ENCODE measurements around the gene STMN3.
"Not testable (repeated sequence)": the region's sequence is repeated elsewhere in the genome, so short reads cannot be mapped to it uniquely, and the experiment has no call there.

STMN3 gene

DNA sequence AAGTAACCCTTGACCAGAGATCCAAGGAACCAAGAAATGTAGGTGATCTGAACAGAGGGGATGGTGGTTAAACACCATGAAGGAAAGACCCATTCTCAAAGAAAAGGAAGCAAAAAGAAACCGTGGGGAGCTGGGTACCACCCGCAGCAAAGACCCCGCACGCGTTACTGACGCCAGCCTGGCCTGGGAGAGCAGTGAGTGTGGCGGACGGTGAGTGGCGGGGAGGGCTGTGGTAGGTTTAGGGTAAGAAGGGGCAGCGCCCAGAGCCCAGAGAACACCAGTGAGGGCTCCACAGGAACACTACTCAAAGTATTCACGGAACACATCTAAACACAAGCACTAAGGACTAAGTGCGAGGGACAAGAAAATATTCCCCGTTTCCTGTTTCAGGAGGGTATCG is 30.5 kb downstream of the STMN3 start:
- H3K4me3 ChIP-seq (ENCODE audit: low read depth, low read length), result no peak overlapping the region

DNA sequence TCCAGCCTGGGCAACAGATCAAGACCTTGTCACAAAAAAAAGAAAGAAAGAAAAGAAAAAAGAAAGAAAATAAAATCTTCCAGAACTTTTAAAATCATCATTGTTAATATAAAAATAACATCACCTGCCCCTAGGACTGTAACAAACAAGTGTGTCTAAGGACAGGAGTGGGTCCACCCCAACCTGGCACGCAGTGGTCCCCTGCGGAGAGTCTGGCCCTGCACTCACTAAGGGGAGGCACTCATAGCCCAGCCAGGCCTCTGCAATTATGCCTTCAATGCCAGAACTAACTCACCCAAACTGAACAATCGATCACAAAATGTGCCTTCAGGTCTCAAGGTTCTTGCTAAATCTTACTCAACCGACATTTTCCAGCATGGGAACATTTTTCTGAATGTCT is 31.1 kb downstream of the STMN3 start:
- DNase-seq (ENCODE audit: low read depth), result no peak
- no peak overlapping the region for H3K4me3 ChIP-seq (ENCODE audit: low read depth, low read length)

More for the DNA sequence above, 30.5 kb downstream of the STMN3 start:
- no peak for DNase-seq (ENCODE audit: low read depth)

DNA sequence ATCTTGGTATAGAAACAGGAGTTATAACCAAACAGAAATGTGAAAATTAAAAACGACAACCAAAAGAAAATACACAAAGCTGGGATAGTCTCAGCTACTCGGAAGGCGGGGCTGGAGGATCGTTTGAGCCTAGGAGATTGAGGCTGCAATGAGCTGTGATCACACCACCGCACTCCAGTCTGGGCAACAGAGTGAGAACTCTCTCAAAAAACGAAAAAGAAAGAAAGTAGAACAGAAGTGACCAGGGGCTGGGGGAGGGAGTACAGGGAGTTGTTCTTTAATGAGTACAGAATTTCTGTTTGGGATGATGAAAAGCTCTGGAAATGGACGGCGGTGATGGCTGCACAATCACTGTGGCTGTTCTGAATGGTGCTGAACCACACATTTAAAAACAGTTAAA is 32.2 kb downstream of the STMN3 start:
- no peak overlapping the region for H3K4me3 ChIP-seq (ENCODE audit: low read depth, low read length)
- DNase-seq (ENCODE audit: low read depth), result no peak

DNA sequence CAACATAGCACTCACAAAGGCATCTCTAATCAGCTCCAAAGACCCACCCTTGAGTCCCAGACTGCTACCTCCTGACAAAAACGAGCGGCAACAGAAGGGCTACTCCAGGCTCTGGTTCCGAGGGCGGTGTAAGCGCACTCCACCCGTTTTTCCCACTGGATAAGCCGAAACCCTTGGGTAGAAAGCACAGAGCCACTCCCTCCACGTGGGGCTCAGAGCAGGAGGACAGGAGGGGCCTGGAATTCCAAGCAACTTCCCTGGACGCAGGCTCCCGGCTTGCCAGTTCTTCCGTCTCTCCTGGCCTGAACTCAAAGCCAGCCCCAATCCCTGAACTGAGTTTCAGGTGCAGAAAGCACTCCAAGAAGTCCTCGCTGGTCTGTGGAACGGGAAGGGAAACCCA is 33.7 kb downstream of the STMN3 start:
- no peak for DNase-seq (ENCODE audit: low read depth)
- no peak overlapping the region for H3K4me3 ChIP-seq (ENCODE audit: low read depth, low read length)

DNA sequence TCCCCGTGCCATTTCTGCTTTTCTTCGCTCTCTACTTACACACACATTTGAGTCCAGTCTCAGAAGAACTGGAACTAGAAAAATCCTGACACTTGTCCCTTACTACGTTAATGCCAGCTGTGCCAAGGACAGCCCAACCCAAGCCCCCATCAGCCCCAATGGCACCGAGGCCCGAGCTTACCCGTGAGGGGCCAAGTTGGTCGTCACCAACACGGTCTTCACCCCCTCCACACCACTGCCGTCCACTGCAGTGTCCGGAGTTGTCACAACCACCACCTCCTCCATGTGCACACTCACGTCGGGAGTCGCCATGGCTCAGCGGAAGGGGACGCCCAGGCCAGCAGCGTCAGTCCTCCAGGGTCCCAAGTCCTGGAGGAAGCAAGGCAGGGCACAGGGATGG is 34.1 kb downstream of the STMN3 start:
- DNase-seq (ENCODE audit: low read depth), result no peak
- no peak overlapping the region for H3K4me3 ChIP-seq (ENCODE audit: low read depth, low read length)

DNA sequence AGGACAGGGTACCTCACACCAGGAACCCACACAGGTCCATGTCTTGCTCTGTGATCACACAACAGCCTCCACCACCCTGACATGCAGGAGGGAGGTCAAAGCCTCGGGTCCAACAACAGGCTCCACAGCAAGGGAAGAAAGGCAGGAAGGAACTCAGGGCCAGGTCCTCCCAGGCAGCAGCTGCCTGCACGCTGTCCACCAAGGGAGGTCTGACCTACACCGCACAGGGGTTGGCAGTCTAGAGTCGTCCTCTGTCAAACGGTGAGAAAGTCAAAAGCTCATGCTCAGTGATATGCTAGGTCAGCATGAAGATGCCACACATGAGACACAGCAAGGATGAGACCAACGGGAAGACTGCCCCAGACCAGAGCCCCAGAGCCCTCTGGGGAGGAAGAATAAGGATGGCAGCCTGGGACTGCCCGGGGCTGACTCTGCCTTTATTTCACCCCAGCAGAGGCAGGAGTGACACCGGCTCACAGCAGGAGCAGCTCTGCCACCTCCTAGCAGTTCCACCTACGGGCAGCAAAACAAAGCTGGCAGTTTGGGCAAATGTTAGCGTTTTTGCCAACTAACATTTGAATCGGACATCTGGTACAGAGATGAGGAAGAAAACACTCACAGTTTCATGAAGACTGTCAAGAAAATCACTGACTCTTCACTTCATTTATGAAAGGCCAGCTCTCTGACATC is 34.8 kb downstream of the STMN3 start:
- H3K4me3 ChIP-seq (ENCODE audit: low read depth, low read length), result no peak overlapping the region
- DNase-seq (ENCODE audit: low read depth), result no peak

DNA sequence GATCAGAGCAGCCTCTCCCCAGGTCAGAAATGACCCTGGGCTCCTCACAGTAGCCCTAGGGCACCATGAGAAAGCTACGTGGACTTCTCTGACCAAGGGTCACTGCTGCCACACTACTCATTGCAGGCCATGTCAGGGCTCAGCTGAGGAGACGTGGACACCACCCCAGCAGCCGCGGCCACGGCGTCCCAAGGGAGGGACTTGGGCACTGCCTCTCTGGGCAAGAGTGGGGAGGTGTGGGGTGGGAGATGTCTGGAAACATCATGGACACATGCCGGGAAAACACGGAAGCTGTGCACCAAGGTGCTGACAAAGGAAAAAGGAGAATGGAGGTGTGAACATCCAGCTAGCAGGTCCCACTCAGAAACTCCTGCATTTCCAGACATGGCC is 35.4 kb downstream of the STMN3 start:
- DNase-seq (ENCODE audit: low read depth), result no peak
- H3K4me3 ChIP-seq (ENCODE audit: low read depth, low read length), result no peak overlapping the region

DNA sequence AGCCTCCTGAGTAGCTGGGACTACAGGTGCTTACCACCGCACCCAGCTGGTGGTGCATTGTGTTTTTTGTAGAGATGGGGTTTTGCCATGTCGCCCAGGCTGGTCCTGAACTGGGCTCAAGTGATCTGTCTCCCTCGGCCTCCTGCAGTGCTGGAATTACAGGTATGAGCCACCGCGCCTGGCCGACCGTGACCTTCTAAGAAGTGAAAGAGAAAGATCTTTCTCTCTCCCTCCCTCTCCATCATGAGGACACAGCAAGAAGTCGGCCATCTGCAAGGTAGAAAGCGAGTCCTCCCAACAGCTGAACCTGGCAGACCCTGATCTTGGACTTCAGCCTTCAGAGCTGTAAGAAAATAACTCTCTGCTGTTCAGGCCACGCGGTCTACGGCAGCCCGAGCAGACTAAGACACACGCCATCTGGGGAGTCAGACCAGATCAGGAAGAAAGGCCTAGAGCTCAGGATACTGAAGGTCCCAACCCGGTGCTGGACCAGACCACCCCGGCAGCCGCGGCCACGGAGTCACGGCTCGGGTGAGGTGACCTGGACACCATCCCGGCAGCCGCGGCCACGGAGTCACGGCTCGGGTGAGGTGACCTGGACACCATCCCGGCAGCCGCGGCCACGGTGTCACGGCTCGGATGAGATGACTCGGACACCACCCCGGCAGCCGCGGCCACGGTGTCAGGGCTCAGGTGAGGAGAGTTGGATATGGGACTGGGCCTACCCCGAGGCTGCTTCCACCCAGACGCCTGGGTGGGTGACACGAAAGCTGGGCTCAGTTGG is 35.9 kb downstream of the STMN3 start:
- no peak for DNase-seq (ENCODE audit: low read depth)
- no peak overlapping the region for H3K4me3 ChIP-seq (ENCODE audit: low read depth, low read length)

DNA sequence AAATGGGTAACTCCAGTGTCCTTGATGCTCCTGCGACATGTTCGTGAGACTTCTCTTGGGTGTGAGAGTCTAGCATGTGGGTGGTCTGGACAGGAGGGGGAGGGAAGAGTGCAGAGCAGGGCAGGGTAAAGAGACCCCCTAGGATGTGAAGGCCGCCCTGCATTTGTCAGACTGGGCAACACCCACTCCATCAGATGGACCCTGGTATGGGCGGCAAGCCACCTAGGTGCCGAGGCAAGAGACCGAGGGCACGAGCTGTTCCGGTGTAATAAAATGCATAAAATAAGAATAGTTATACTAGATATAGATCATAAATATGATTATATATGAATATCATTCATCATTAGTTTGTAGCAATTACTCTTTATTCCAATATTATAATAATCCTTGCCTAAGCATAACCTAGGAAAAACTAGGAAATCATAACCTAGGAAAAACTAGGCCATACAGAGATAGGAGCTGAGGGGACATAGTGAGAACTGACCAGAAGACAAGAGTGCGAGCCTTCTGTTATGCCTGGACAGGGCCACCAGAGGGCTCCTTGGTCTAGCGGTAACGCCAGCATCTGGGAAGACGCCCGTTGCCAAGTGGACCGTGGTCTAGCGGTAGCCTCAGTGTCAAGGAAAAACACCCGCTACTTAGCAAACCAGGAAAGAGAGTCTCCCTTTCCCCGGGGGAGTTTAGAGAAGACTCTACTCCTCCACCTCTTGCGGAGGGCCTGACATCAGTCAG is 39.2 kb downstream of the STMN3 start:
- not testable (repeated sequence) for H3K4me3 ChIP-seq (ENCODE audit: low read depth, low read length); DNase-seq (ENCODE audit: low read depth)

DNA sequence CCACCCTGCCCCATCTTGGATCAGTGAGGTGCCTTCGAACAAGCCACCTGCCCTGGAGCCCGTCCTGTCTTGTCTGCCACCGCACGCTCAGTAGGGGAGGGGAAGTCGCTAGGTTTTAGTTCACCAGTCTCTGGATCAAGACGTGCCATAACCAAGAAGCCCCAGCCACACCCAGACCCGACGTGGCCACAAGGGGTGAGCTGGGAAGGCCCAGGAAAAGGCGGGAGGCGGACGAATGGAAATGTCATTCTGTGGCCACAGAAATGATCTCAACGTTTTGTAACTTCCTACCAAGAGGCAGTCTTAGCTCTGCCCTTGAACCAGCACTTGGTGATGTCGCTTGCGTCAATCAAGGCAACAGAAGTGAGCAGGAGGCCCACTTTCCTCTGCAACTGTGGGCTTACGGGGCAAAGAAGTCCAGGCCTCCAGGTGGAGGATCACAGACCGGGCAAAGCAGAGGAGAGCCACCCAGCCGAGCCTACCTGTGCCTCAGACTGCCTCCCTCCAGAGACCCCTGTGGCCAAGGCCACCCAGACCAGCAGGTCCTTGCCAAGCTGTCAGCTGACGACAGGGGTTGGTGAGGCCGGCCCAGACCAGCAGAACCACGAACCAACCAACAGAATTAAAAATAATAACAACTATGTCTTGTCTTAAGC is 40.8 kb downstream of the STMN3 start:
- no peak for DNase-seq (ENCODE audit: low read depth)
- H3K4me3 ChIP-seq (ENCODE audit: low read depth, low read length), result no peak overlapping the region

DNA sequence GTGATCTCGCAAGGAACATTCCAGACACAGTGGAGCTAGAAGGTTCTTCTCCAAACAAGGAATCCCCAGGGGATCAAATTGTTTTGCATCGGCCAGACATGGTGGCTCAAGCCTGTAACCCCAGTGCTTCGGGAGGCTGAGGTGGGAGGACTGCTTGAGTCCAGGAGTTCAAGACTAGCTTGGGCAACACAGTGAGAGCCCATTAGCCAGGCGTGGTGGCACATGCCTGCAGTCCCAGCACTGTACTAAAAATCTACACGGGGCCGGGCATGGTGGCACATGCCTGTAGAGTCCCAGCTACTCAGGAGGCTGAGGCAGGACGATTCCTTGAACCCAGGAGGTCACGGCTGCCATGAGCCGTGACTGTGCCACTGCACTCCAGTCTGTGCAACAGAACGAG is 41.6 kb downstream of the STMN3 start:
- DNase-seq (ENCODE audit: low read depth), result no peak
- no peak overlapping the region for H3K4me3 ChIP-seq (ENCODE audit: low read depth, low read length)

DNA sequence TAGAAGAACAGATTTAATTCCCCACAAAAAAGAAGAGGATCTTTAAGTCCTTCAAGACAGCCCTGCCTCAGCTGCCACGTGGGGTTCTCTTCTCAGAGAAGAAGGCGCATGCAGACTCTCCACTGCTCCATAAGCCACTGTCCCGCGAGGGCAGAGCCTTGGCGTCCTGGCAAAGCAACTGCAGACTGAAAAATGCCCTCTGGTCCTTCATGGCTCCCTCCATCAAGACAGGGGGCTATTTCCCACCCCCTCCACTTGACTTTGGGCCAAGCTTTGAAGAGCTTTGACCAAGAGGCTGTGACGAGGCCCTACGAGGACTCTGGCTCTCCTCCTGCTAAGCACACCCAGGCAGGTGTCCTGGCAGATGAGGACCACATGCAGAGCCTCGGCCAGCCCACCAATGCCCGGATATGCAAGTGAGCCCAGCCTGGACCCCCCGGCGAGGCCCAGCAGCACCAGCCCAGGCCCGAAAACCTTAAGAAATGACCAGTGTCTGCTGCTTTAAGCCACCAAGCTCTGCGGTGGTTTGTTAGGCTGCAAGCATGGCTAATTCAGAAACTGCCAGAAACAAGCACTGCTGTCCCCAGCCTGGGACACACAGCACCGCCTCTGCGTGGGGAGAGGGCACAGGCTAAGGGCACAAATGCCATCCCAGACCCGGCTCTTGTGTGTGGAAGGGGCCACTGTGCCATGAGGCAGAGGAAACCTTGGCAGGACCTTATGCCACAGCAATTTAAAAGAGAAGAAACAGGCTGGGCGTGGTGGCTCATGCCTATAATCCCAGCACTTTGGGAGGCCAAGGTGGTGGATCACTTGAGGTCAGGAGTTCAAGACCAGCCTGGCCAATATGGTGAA is 42.4 kb downstream of the STMN3 start:
- H3K4me3 ChIP-seq (ENCODE audit: low read depth, low read length), result no peak overlapping the region
- no peak for DNase-seq (ENCODE audit: low read depth)

DNA sequence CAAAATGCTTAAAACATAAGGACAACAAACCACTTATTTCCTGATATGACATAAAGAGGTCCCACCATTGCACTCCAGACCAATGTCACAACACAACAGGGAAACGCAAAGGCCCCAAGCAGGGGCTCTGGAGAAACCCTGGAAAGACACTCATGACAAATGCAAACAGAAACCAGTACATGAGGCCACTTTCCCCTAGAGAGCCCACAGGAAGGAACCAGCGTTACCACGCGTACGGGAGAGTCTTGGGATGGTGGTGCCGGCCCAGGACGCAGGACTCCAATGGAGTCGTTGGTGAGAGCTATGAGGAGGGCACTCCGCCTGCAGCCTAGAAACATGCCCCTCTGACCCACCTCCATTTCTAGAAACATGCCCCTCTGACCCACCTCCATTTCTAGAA is 46.5 kb downstream of the STMN3 start:
- no peak for DNase-seq (ENCODE audit: low read depth)
- H3K4me3 ChIP-seq (ENCODE audit: low read depth, low read length), result no peak overlapping the region

DNA sequence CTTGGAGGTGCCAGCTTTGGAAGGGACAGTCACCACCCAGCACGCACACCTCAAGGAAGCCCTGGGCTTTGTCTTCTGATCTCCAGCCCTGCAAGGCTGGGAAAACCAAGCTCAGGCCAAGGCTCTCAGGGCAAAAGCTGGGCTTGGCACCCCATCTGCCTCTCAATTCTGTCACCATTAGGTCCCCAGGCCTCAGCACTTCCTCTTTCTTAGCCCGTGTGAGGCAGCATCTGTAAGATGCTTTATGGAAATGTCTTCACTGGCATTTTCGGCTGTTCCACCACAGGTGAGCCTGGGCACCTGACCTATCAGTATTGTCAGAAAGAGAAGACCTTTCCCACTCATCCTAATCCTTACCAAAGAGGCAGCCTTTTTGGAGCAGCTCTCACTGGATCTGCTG is 50.9 kb downstream of the STMN3 start:
- H3K4me3 ChIP-seq (ENCODE audit: low read depth, low read length), result no peak overlapping the region

DNA sequence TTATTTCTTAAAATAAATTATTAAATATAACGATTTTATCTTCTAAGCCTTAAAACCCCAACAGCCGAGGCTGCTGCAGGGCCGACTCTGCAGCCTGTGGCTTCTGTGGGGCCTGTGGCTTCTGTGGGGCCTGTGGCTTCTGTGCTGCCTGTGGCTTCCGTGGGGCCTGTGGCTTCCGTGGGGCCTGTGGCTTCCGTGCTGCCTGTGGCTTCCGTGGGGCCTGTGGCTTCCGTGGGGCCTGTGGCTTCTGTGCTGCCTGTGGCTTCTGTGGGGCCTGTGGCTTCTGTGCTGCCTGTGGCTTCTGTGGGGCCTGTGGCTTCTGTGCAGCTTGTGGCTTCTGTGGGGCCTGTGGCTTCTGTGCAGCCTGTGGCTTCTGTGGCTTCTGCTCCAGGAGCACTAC is 51.5 kb downstream of the STMN3 start:
- H3K4me3 ChIP-seq (ENCODE audit: low read depth, low read length); DNase-seq (ENCODE audit: low read depth): not testable (repeated sequence)

More for the DNA sequence above, 50.9 kb downstream of the STMN3 start:
- no peak for DNase-seq (ENCODE audit: low read depth)

DNA sequence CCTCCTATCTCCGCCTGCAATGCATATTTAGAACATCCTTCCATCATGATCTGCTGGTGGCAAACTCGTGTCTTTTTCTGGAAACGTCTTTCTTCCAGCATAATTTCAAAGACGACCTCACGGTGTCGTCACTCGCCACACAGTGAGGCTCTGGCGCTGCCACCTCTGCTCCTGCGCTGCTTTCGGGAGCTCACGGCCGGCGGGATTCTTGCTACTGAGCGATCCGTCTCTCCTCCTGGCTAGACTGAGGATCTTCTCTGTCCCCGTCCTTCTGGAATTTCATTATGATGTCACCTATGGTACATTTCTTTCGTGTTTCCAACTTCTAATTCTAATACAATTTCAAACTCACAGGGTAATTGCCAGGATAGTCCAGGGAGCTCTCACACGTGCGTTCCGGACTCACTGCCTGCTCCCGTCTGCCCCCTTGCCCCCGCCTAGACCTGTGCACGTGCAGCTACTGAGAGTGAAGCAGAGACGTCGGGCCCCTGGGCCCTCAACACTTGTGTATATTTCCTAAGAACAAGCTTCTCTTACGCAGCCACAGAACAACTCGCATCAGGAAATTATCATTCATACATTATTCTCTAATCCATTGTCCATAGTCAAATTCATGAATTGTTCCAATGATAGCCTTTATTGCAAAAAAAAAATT is 53.7 kb downstream of the STMN3 start:
- H3K4me3 ChIP-seq (ENCODE audit: low read depth, low read length), result no peak overlapping the region
- DNase-seq (ENCODE audit: low read depth), result no peak

DNA sequence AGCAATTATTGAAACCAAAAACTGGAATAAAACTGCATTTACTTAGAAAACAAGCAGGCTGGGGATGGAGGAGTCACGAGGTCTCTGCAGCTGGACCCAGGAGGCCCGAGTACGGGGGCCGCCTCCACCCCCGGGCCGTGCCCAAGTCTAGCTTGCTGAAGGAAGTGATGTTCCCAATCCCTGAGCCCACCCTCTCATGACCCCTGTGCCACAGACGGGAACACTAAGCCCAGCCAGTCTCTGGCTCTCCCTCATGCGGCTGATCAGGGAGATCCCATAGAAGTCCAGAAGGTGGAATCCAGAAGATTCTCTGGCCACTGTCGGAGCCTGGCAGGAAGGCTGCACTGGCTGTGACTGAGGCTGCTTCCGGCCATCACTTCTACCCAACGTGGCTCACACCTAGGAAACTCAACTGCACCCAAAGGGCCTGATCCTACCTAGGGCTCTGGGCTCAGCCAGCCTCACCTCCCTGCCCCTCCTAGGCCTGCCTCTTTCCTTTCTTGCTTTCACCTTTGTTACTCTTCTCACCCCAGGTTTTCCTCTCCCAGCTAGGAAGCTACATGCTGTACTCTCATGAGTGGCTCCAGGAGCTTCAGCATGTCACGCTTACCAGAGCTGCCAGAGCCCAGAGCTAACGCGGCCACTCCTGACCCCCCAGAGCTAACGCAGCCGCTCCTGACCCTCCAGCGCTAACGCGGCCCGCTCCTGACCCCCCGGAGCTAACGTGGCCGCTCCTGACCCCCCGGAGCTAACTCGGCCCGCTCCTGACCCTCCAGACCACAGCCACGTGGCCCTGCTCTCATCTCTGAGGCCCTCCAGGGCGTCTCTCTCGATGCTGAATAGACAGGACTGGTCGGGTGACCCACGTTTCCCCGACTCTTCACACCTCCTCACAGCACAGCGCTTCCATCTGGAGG is 54.5 kb downstream of the STMN3 start:
- H3K4me3 ChIP-seq (ENCODE audit: low read depth, low read length), result no peak overlapping the region
- DNase-seq (ENCODE audit: low read depth), result no peak
